IMR-90 (cell line): ENCODE results near the gene OR9Q2. TPM values are rescaled to one million over a fixed set of nuclear protein-coding genes. Genes with fewer than 3 reads are reported as not detected.

Experiments
- ATAC-seq: fragments of 200-7000 bp; cut with Tn5 transposase; 2 replicates; pipeline ENCODE4 v1.9.1; 2020; ENCODE audit warnings: low read depth, mild to moderate bottlenecking, moderate library complexity
- BruUV-seq: library from RNA; stranded (reverse); fragments of 400-500 nt; replicated peaks from 2 replicates; lab custom pipeline; 2021; lab: Mats Ljungman, UMichigan
- CTCF ChIA-PET: fragments of 300-600 bp; formaldehyde crosslinking; extraction: SDS; loops from one replicate; lab custom pipeline; 2021; ENCODE audit warnings: antibody characterized with exemption; lab: Yijun Ruan, JAX
- POLR2A ChIA-PET: fragments of 300-600 bp; sonication (Branson Sonifier 250); formaldehyde crosslinking; loops from one replicate; lab custom pipeline; 2022; ENCODE audit warnings: antibody characterized with exemption; ENCODE audit not compliant: unreplicated experiment; lab: Charles Lee
- DNase-seq: peaks from one replicate; pipeline ENCODE4 v3.0.0; 2013
- H2AFZ ChIP-seq: replicated peaks from 2 replicates; pipeline ENCODE3; 2013; ENCODE audit warnings: low read length, mild to moderate bottlenecking; ENCODE audit not compliant: poor library complexity
- H2AK5ac ChIP-seq: 2 replicates; pipeline ENCODE4 v1.6.1; 2013; ENCODE audit warnings: low read depth, low read length, inconsistent platforms
- H2AK9ac ChIP-seq: replicated peaks from 2 replicates; pipeline ENCODE3; 2013; ENCODE audit warnings: mild to moderate bottlenecking, low read depth, low read length, moderate library complexity; ENCODE audit not compliant: poor library complexity
- H2BK120ac ChIP-seq: 2 replicates; pipeline ENCODE4 v1.6.1; 2013; ENCODE audit warnings: low read depth, low read length, inconsistent platforms
- H2BK15ac ChIP-seq: 3 replicates; pipeline ENCODE4 v1.6.1; 2013; ENCODE audit warnings: low read depth, low read length, inconsistent platforms
- H2BK20ac ChIP-seq: 2 replicates; pipeline ENCODE4 v1.6.1; 2013; ENCODE audit warnings: low read depth, mild to moderate bottlenecking, inconsistent platforms, low read length, moderate library complexity
- H2BK5ac ChIP-seq: 2 replicates; pipeline ENCODE4 v1.6.1; 2013; ENCODE audit warnings: mild to moderate bottlenecking, low read depth, low read length, inconsistent platforms; ENCODE audit not compliant: poor library complexity, severe bottlenecking
- H3K14ac ChIP-seq: replicated peaks from 2 replicates; pipeline ENCODE4 v1.6.1; 2013; ENCODE audit warnings: low read depth, low read length, inconsistent platforms
- H3K18ac ChIP-seq: 2 replicates; pipeline ENCODE4 v1.6.1; 2013; ENCODE audit warnings: low read depth, low read length, control low read depth
- H3K23ac ChIP-seq: 2 replicates; pipeline ENCODE4 v1.6.1; 2013; ENCODE audit warnings: low read depth, low read length, inconsistent platforms
- H3K27ac ChIP-seq: 2 replicates; pipeline ENCODE4 v1.5.1; 2013; ENCODE audit warnings: mild to moderate bottlenecking, control low read depth, low read length; ENCODE audit not compliant: insufficient read depth
- H3K27me3 ChIP-seq: 2 replicates; pipeline ENCODE4 v1.6.1; 2013; ENCODE audit warnings: low read length; ENCODE audit not compliant: control insufficient read depth, insufficient read depth
- H3K36me3 ChIP-seq: 2 replicates; pipeline ENCODE4 v1.6.1; 2013; ENCODE audit warnings: low read length, mixed read lengths; ENCODE audit not compliant: control insufficient read depth, insufficient read depth
- H3K4ac ChIP-seq: 2 replicates; pipeline ENCODE4 v1.6.1; 2013; ENCODE audit warnings: low read depth, low read length, inconsistent platforms
- H3K4me1 ChIP-seq: 2 replicates; pipeline ENCODE4 v1.6.1; 2013; ENCODE audit warnings: low read length, mixed read lengths; ENCODE audit not compliant: control insufficient read depth, insufficient read depth
- H3K4me2 ChIP-seq: 2 replicates; pipeline ENCODE4 v1.6.1; 2013; ENCODE audit warnings: low read depth, mild to moderate bottlenecking, control low read depth, low read length, moderate library complexity
- H3K4me3 ChIP-seq: 2 replicates; pipeline ENCODE4 v1.5.1; 2013; ENCODE audit warnings: low read depth, mild to moderate bottlenecking, control low read depth, low read length, moderate library complexity; ENCODE audit not compliant: insufficient read depth
- H3K56ac ChIP-seq: 2 replicates; pipeline ENCODE4 v1.6.1; 2013; ENCODE audit warnings: low read length, inconsistent platforms; ENCODE audit not compliant: insufficient read depth; ENCODE audit errors: extremely low read depth
- H3K79me1 ChIP-seq, 2 experiments: 2 replicates each; pipeline ENCODE4 v1.6.1; 2013; ENCODE audit warnings: low read length in 2 of 2, inconsistent platforms in 1 of 2, low read depth in 1 of 2
- H3K9ac ChIP-seq: 2 replicates; pipeline ENCODE4 v1.6.1; 2013; ENCODE audit warnings: low read depth, low read length, control low read depth
- H3K9me1 ChIP-seq: 2 replicates; pipeline ENCODE4 v1.6.1; 2013; ENCODE audit warnings: low read length, inconsistent platforms; ENCODE audit not compliant: insufficient read depth
- H3K9me3 ChIP-seq: 2 replicates; pipeline ENCODE4 v1.6.1; 2013; ENCODE audit warnings: low read length; ENCODE audit not compliant: control insufficient read depth, insufficient read depth
- H4K20me1 ChIP-seq: 2 replicates; pipeline ENCODE4 v1.6.1; 2013; ENCODE audit warnings: low read length, inconsistent platforms; ENCODE audit not compliant: insufficient read depth
- H4K5ac ChIP-seq: 2 replicates; pipeline ENCODE4 v1.6.1; 2013; ENCODE audit warnings: mild to moderate bottlenecking, low read depth, low read length, control low read depth
- H4K8ac ChIP-seq, 2 experiments: 2 replicates each; pipeline ENCODE4 v1.6.1; 2013; ENCODE audit warnings: low read depth in 2 of 2, low read length in 2 of 2, control low read depth in 1 of 2, inconsistent platforms in 1 of 2
- H4K91ac ChIP-seq: 2 replicates; pipeline ENCODE4 v1.6.1; 2013; ENCODE audit warnings: low read depth, low read length, inconsistent platforms; ENCODE audit not compliant: insufficient read depth
- BHLHE40 ChIP-seq: fragments of 150-350 bp; IDR thresholded peaks from 2 replicates; pipeline ENCODE4 v1.6.1; 2016; ENCODE audit warnings: mild to moderate bottlenecking, low read depth, low read length
- CEBPB ChIP-seq: IDR thresholded peaks from 2 replicates; pipeline ENCODE4 v1.6.1; 2012; ENCODE audit warnings: low read depth, low read length, improper control_type of control experiment
- CHD1 ChIP-seq: IDR thresholded peaks from 2 replicates; pipeline ENCODE4 v1.6.1; 2012; ENCODE audit warnings: low read depth, low read length, improper control_type of control experiment
- ELK1 ChIP-seq: fragments of 150-350 bp; IDR thresholded peaks from 2 replicates; pipeline ENCODE4 v1.6.1; 2016; ENCODE audit warnings: low read depth, mild to moderate bottlenecking, low read length, moderate library complexity, borderline replicate concordance
- FOS ChIP-seq: fragments of 150-350 bp; IDR thresholded peaks from 2 replicates; pipeline ENCODE4 v1.6.1; 2016; ENCODE audit warnings: low read depth, low read length
- MAFK ChIP-seq: IDR thresholded peaks from 2 replicates; pipeline ENCODE4 v1.6.1; 2012; ENCODE audit warnings: low read depth, low read length, improper control_type of control experiment
- MAZ ChIP-seq: IDR thresholded peaks from 2 replicates; pipeline ENCODE4 v1.6.1; 2012; ENCODE audit warnings: low read depth, mild to moderate bottlenecking, low read length, improper control_type of control experiment, moderate library complexity, borderline replicate concordance
- MXI1 ChIP-seq: IDR thresholded peaks from 2 replicates; pipeline ENCODE4 v1.6.1; 2012; ENCODE audit warnings: low read depth, mild to moderate bottlenecking, low read length, moderate library complexity, borderline replicate concordance
- NFE2L2 ChIP-seq: fragments of 150-350 bp; IDR thresholded peaks from 2 replicates; pipeline ENCODE4 v1.6.1; 2016; ENCODE audit warnings: low read depth, mild to moderate bottlenecking, low read length
- RAD21 ChIP-seq: IDR thresholded peaks from 2 replicates; pipeline ENCODE4 v1.6.1; 2012; ENCODE audit warnings: low read length, improper control_type of control experiment
- RCOR1 ChIP-seq: IDR thresholded peaks from 2 replicates; pipeline ENCODE4 v1.6.1; 2012; ENCODE audit warnings: mild to moderate bottlenecking, low read length, improper control_type of control experiment; ENCODE audit not compliant: insufficient replicate concordance
- RFX5 ChIP-seq: IDR thresholded peaks from 2 replicates; pipeline ENCODE4 v1.8.0; 2012; ENCODE audit warnings: low read depth, mild to moderate bottlenecking, low read length, moderate library complexity
- SMC3 ChIP-seq: fragments of 150-350 bp; IDR thresholded peaks from 2 replicates; pipeline ENCODE4 v1.6.1; 2016; ENCODE audit warnings: low read depth, mild to moderate bottlenecking, antibody characterized with exemption, low read length, moderate library complexity
- USF2 ChIP-seq: fragments of 150-350 bp; IDR thresholded peaks from 2 replicates; pipeline ENCODE4 v1.6.1; 2017; ENCODE audit warnings: mild to moderate bottlenecking, antibody characterized with exemption, low read length, low read depth
- WGBS, 2 experiments: methylation state at CpG; one replicate each; pipeline versions ENCODE4 v1.1.5 to v1.1.7; 2013; ENCODE audit warnings: missing lambda C conversion rate in 2 of 2; ENCODE audit not compliant: insufficient read length in 1 of 2; ENCODE audit errors: extremely low coverage in 2 of 2; 5-methylcytosine and 5-hydroxymethylcytosine counted together
- dilution Hi-C: fragments of 300-500 bp; cut with HindIII; formaldehyde crosslinking; loops from one replicate; pipeline ENCODE4 v1.14.3; 2018; ENCODE audit warnings: low sequenced_read_pairs; ENCODE audit not compliant: unreplicated experiment
- in situ Hi-C: fragments of 300-500 bp; cut with MboI; formaldehyde crosslinking; loops from 3 replicates; pipeline ENCODE4 v1.14.3; 2019; ENCODE audit warnings: low sequenced_read_pairs, inconsistent platforms, mixed read lengths
- intact Hi-C: fragments of 100-400 bp; cut with micrococcal nuclease; formaldehyde crosslinking; loops from 2 replicates; pipeline ENCODE4 v1.10.0; 2022
- polyA plus RNA-seq, 3 experiments: library from polyadenylated mRNA; depleted of rRNA; stranded (reverse); fragments of >200 nt; gene quantifications; 2 replicates each; pipeline ENCODE4 v1.2.3, GENCODE V29; 2012; ENCODE audit warnings: low replicate concordance in 1 of 3
- total RNA-seq: library from RNA; depleted of rRNA; stranded (reverse); fragments of >200 nt; gene quantifications from 2 replicates; pipeline ENCODE4 v1.2.3, GENCODE V29; 2012
- TF ChIP-seq, protein P1 (sequence below): conservative IDR thresholded peaks from 2 replicates; pipeline ENCODE4 v1.5.1; 2012; ENCODE audit warnings: mild to moderate bottlenecking, low read depth, low read length, improper control_type of control experiment

The OR9Q2 gene
- total and polyA plus RNA-seq, 2 of the 4 experiments (the other 2 are of a cell fraction): not detected

DNA sequence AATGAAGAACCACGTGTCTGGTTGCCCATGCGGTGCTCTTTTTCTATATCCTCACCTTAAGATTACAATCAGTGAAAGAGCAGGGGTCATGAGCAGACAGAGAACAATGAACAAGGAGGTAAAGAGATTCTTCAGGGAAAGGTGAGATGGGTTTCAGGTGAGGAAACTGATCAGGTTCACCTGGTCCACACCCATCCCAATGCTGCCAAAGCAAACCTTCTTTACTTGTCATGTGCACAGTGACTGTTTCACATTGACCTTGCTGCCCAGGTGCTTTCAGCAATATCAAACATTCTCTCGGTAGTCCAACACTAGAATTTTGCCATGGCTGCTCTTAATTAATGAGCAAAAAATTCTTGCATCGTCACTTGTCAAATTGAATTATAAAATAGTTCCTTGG, 24.5 kb upstream of the OR9Q2 start:
- Histone ChIP-seq H3K4ac (no peak overlapping the region), H3K9ac (no peak overlapping the region), H2AK5ac (no peak overlapping the region), H2AFZ (no peak overlapping the region), H3K79me1 (no peaks in the 10 kb centered on the region), H3K4me3 (no peak overlapping the region), H4K91ac (no peak overlapping the region; the same call in 1 of the 2 replicates), H2BK20ac (no peak overlapping the region), H3K9me3 (no peaks in the 10 kb centered on the region; the same call in 1 of the 2 replicates), H3K36me3 (no peaks in the 10 kb centered on the region), H3K14ac (no peak overlapping the region), H3K18ac (no peak overlapping the region), H4K8ac (no peak overlapping the region), H3K9me1 (no peaks in the 10 kb centered on the region), H4K5ac (no peak overlapping the region), H2BK15ac (no peak overlapping the region), H3K23ac (no peak overlapping the region), H2BK120ac (no peak overlapping the region), H3K4me2 (no peak overlapping the region), H2BK5ac (no peak overlapping the region), H4K20me1 (no peaks in the 10 kb centered on the region), H3K4me1 (no peaks in the 10 kb centered on the region), H2AK9ac (no peak overlapping the region), H3K27me3 (peaks cover 3% of the 10 kb centered on the region; the same call in 1 of the 2 replicates), H3K56ac (no peak overlapping the region), H3K27ac (no peak overlapping the region)
- DNase-seq (no peak), ATAC-seq (no peak)
- no TSS peak for BruUV-seq
- TF ChIP-seq USF2: no peak
- no peak for TF ChIP-seq MAFK
- TF ChIP-seq ELK1: no peak
- TF ChIP-seq BHLHE40: no peak
- no peak for TF ChIP-seq SMC3
- no peak for TF ChIP-seq CEBPB
- TF ChIP-seq FOS: no peak
- TF ChIP-seq MXI1: no peak
- TF ChIP-seq NFE2L2: no peak
- TF ChIP-seq, protein P1, sequence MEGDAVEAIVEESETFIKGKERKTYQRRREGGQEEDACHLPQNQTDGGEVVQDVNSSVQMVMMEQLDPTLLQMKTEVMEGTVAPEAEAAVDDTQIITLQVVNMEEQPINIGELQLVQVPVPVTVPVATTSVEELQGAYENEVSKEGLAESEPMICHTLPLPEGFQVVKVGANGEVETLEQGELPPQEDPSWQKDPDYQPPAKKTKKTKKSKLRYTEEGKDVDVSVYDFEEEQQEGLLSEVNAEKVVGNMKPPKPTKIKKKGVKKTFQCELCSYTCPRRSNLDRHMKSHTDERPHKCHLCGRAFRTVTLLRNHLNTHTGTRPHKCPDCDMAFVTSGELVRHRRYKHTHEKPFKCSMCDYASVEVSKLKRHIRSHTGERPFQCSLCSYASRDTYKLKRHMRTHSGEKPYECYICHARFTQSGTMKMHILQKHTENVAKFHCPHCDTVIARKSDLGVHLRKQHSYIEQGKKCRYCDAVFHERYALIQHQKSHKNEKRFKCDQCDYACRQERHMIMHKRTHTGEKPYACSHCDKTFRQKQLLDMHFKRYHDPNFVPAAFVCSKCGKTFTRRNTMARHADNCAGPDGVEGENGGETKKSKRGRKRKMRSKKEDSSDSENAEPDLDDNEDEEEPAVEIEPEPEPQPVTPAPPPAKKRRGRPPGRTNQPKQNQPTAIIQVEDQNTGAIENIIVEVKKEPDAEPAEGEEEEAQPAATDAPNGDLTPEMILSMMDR: no peak
- no peak for TF ChIP-seq RCOR1
- no peak for TF ChIP-seq RFX5
- no peak for TF ChIP-seq RAD21
- TF ChIP-seq CHD1: no peak
- TF ChIP-seq MAZ: no peak
- WGBS, 2 experiments: 61% methylated on average over 2 of the region's 4 CpGs; no CpG with 5 or more reads in 1 of the 2 experiments
- intact Hi-C loops (no loop called here), dilution Hi-C loops (no loop called here), in situ Hi-C loops (no loop called here)
- CTCF ChIA-PET: no interaction called here
- POLR2A ChIA-PET: no interaction called here
